GM13977 (cell line): Measurements from ENCODE around the gene SPTAN1.

Experiments used
- DNase-seq: peaks from one replicate; pipeline ENCODE4 v3.0.0; 2012; ENCODE audit warnings: low spot score
- CTCF ChIP-seq: IDR thresholded peaks from 2 replicates; pipeline ENCODE4 v1.5.1; 2012; ENCODE audit warnings: mild to moderate bottlenecking, control low read depth; ENCODE audit not compliant: insufficient read depth; ENCODE audit errors: extremely low read depth, missing control alignments
- in situ Hi-C: fragments of 300-500 bp; cut with MboI; formaldehyde crosslinking; loops from one replicate; pipeline ENCODE4 v1.12.0; 2022; ENCODE audit warnings: low sequenced_read_pairs, low pct_unique_long_range_greater_than_20kb, mixed read lengths, inconsistent platforms; ENCODE audit not compliant: unreplicated experiment

The SPTAN1 gene

DNA sequence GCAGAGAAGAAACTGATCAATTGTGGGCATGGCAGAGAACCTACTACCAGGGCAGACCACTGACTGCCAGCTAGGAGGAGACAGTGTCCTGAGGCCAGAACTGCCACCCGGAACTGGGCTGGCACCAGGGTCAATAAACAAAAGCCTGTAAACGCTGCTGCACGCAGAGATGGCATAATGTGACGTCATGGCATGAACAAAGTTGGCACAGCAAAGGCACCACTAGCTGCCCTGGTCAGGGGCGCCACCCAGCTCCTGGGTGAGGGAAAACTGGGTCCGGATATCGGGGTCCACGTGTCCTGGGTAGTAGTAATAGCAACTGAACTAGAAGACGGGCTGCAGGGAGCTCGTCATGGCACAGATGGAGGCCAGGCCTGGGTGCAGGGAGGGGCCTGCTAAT, 72.2 kb downstream of the SPTAN1 start:
- TF ChIP-seq CTCF = no peak
- in situ Hi-C loops = no loop called here
- no peak for DNase-seq

GRCh38 chr9:128625391-128626146, 73.2 kb downstream of the SPTAN1 start:
- no peak for TF ChIP-seq CTCF
- DNase-seq = no peak
- in situ Hi-C loops = no loop called here

- TF ChIP-seq CTCF = no peak
- DNase-seq = no peak
- in situ Hi-C loops = no loop called here
Observed at GRCh38 chr9:128626181-128626580, 73.8 kb downstream of the SPTAN1 start.

- in situ Hi-C loops = no loop called here
- TF ChIP-seq CTCF = no peak
- DNase-seq = no peak
Observed at GRCh38 chr9:128627127-128627715, 74.8 kb downstream of the SPTAN1 start.

GRCh38 chr9:128627906-128628305, 75.5 kb downstream of the SPTAN1 start:
- in situ Hi-C loops = no loop called here
- DNase-seq = no peak
- TF ChIP-seq CTCF = no peak

GRCh38 chr9:128628471-128629048, 76.2 kb downstream of the SPTAN1 start:
- no peak for TF ChIP-seq CTCF
- in situ Hi-C loops = no loop called here
- DNase-seq = no peak
